Neural crest cell (in vitro differentiated cells): ENCODE measurements around the gene ESRRB. TPM values are rescaled to one million over a fixed set of nuclear protein-coding genes. Genes with fewer than 3 reads are reported as not detected.

ENCODE experiments used
- DNase-seq: peaks from one replicate; pipeline ENCODE4 v3.0.0; 2021; ENCODE audit warnings: low read depth, mixed read lengths, low spot score
- H3K27ac Mint-ChIP-seq: one replicate; pipeline ENCODE4 v1.8.0; 2021; ENCODE audit warnings: mild to moderate bottlenecking, mixed read lengths; ENCODE audit not compliant: unreplicated experiment
- H3K27me3 Mint-ChIP-seq: 2 replicates; pipeline ENCODE4 v1.8.0; 2021; ENCODE audit warnings: low read depth, mild to moderate bottlenecking, mixed read lengths
- H3K36me3 Mint-ChIP-seq: 2 replicates; pipeline ENCODE4 v1.8.0; 2021; ENCODE audit warnings: low read depth, mild to moderate bottlenecking, mixed read lengths
- H3K4me1 Mint-ChIP-seq: 2 replicates; pipeline ENCODE4 v1.8.0; 2021; ENCODE audit warnings: mixed read lengths
- H3K4me3 Mint-ChIP-seq: one replicate; pipeline ENCODE4 v1.8.0; 2021; ENCODE audit warnings: mild to moderate bottlenecking, mixed read lengths
- H3K9me3 Mint-ChIP-seq: 2 replicates; pipeline ENCODE4 v1.8.0; 2021; ENCODE audit warnings: mixed read lengths
- total RNA-seq: library from RNA; stranded (reverse); gene quantifications from 2 replicates; pipeline ENCODE4 v1.2.1, GENCODE V29; 2021
- TF ChIP-seq, protein P1 (sequence below): fragments of 200-600 bp; sonication (generic); conservative IDR thresholded peaks from 2 replicates; pipeline ENCODE4 v1.5.0; 2021; ENCODE audit warnings: antibody characterized with exemption, mild to moderate bottlenecking

The ESRRB gene
- total RNA-seq, 1 donor from 2014 or later: 0.28 TPM

DNA sequence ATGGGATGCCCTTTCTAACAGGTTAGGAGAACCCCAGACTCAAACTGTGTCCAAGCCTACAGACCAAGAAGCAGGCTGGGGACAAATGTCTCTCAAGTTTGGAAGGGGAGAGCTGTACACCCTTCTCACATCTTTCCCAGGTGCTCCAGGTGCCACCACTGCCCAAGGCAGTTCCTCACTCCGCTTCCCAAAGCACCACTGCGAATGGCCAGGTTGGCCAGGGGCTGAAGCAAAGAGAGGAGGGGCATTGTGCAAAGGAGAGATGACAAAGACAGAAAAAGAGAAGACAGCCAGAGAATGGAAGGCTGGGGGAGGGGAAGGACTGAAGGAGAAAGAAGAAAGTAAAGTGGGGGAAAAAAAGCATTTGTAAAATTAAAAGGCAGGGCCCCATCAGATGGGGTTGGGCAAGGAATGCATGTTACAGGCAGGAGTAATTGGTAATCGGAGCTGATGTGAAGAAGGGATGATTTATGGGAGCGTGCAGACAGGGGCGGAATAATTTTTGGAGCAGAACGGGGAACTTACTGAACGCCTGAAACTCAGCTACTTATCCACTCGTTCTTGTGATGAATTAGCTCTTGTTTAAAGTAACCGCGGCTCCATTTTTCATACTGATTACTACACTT is 165.8 kb downstream of the ESRRB start:
- TF ChIP-seq, protein P1, sequence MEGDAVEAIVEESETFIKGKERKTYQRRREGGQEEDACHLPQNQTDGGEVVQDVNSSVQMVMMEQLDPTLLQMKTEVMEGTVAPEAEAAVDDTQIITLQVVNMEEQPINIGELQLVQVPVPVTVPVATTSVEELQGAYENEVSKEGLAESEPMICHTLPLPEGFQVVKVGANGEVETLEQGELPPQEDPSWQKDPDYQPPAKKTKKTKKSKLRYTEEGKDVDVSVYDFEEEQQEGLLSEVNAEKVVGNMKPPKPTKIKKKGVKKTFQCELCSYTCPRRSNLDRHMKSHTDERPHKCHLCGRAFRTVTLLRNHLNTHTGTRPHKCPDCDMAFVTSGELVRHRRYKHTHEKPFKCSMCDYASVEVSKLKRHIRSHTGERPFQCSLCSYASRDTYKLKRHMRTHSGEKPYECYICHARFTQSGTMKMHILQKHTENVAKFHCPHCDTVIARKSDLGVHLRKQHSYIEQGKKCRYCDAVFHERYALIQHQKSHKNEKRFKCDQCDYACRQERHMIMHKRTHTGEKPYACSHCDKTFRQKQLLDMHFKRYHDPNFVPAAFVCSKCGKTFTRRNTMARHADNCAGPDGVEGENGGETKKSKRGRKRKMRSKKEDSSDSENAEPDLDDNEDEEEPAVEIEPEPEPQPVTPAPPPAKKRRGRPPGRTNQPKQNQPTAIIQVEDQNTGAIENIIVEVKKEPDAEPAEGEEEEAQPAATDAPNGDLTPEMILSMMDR: no peak
- Mint-ChIP-seq H3K27ac (no peak overlapping the region), H3K36me3 (no peaks in the 10 kb centered on the region), H3K4me3 (no peak overlapping the region), H3K27me3 (no peaks in the 10 kb centered on the region), H3K4me1 (peaks cover 16% of the 10 kb centered on the region), H3K9me3 (no peaks in the 10 kb centered on the region)
- DNase-seq: no peak

DNA sequence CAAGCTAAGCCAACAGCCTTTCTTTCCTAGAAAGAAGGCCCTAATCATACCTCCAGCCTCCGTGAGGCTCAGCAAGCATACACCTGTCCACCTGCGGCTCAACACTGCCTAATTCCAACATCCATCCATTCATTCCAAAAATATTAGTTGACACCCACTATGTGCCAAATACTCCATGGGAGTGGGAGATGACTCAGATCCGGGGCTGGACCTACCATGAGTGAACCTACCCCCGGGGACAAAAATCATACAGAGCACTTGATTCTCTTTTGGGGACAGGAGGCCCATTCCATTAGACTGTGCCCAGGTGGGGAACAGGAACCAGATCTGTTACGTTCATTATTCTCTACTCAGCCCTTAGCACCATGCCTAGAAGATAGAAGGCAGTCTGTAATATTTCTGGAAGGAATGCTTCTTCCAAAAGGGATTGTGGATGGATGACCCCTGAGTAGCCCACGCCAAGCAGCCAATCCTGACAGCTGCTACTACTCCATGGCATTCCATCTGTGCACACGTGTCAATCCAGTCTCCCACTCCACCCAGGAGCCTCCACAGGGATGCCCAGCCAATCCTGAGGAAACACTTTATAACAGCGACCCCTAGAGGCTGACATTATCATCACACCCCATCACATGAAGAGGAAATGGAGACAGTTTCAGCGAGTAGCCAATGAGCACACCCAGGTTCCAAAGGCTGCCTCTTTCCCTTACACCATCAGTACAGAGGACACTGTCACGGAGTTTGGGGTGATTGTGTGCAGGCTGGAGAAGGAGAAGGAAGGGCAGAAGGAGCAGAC is 170.7 kb downstream of the ESRRB start:
- Mint-ChIP-seq H3K4me1 (peaks cover 22% of the 10 kb centered on the region), H3K27ac (no peak overlapping the region), H3K36me3 (no peaks in the 10 kb centered on the region), H3K4me3 (no peak overlapping the region), H3K9me3 (no peaks in the 10 kb centered on the region), H3K27me3 (no peaks in the 10 kb centered on the region)
- TF ChIP-seq, protein P1: peak; percentile 73
- DNase-seq: peak; percentile 43

DNA sequence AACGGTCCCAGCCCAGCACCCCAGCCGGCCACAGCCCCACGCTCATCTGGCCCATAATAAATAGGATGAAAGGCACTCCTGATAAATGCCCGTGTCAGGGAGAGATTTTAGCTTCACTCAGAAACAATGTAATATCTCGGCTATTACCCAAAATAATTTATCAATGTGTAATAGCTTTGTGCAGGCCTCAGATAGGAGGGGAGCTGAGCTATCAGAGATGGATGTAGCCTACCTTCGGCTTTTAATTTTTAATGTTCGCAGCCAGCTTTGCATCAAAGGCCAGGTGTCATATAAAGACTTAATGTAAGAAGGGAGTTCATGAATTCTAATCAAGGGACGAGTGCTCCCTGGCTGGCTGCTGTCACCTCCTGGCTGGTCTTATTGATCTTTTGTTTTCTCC is 171.9 kb downstream of the ESRRB start:
- H3K36me3 Mint-ChIP-seq: no peaks in the 10 kb centered on the region
- H3K27ac Mint-ChIP-seq: no peak overlapping the region
- no peaks in the 10 kb centered on the region for H3K27me3 Mint-ChIP-seq
- TF ChIP-seq, protein P1: no peak
- no peak overlapping the region for H3K4me3 Mint-ChIP-seq
- peaks cover 15% of the 10 kb centered on the region for H3K4me1 Mint-ChIP-seq
- H3K9me3 Mint-ChIP-seq: no peaks in the 10 kb centered on the region
- no peak for DNase-seq

DNA sequence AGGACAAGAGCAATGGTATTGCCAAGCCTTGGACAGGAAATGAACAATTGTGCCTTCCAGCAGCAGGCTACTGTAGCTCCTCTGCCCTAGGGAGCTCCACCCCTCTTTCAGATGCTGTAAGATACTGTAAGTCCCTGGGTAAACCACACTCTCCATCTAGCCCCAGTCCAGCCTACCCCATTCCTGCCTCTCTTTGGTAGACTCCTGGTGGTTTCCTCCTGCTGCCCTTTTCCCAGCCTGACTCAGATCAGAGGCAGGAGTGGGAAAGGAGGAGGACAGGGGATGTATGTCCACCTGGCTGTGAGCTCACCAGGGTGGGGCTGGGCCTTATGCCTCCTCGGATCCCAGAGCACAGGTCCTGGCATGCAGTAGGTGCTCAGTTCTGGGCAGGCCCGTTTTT is 174.6 kb downstream of the ESRRB start:
- H3K36me3 Mint-ChIP-seq: no peaks in the 10 kb centered on the region
- no peak for DNase-seq

DNA sequence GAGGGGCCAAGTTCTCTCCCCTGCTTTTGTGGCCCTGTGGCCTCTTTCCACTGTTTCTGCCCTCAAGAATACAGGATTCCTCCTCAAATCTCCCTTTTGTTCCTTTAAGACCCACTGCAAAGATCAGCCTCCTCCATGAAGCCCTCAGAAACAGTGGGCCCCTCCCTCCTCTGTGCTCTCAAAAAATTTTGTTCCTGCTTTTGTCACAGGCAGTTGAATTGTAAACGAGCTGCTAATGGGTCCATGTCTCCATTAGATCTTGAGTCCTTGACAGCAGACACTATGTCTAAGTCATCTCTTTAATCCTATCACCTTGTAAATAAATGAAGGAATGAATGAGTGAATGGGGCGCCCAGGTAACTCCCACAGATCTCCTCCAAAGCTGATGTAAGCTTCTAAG is 175.2 kb downstream of the ESRRB start:
- Mint-ChIP-seq H3K27me3 (no peaks in the 10 kb centered on the region), H3K4me1 (peaks cover 15% of the 10 kb centered on the region), H3K4me3 (no peak overlapping the region), H3K27ac (no peak overlapping the region), H3K9me3 (no peaks in the 10 kb centered on the region), H3K36me3 (no peaks in the 10 kb centered on the region)
- TF ChIP-seq, protein P1: no peak
- no peak for DNase-seq

More for the DNA sequence above, 174.6 kb downstream of the ESRRB start:
- Mint-ChIP-seq H3K27me3 (no peaks in the 10 kb centered on the region), H3K4me3 (no peak overlapping the region), H3K27ac (no peak overlapping the region), H3K9me3 (no peaks in the 10 kb centered on the region), H3K4me1 (peaks cover 15% of the 10 kb centered on the region)
- TF ChIP-seq, protein P1: no peak

Other genes with a start within 250 kb of the ESRRB start
- 67.1 and 73.1 TPM in 2 replicates for gene GPATCH2L, start 224.2 kb upstream of the ESRRB start, total RNA-seq